H54 (cell line): ENCODE data around the gene RAB43.

Experiments
- DNase-seq: peaks from one replicate; pipeline ENCODE4 v3.0.0; 2011; ENCODE audit warnings: low spot score, mixed read lengths; ENCODE audit not compliant: insufficient read length
- FAIRE-seq: peaks from 3 replicates; lab custom pipeline; 2011; peaks lifted over from hg19 to GRCh38; lab: Jason Lieb, UNC
- POLR2A ChIP-seq: IDR thresholded peaks from 2 replicates; pipeline ENCODE4 v1.6.1; 2011; ENCODE audit warnings: low read depth, mild to moderate bottlenecking, low read length

RAB43 gene

GRCh38 chr3:129131465-129132088 is 10.0 kb upstream of the RAB43 start:
- no peak for TF ChIP-seq POLR2A
- DNase-seq (no peak), FAIRE-seq (no peak)

- no peak for TF ChIP-seq POLR2A
- DNase-seq = no peak
- FAIRE-seq = no peak
These were observed 8.7 kb upstream of the RAB43 start for GRCh38 chr3:129130291-129130813.

GRCh38 chr3:129128357-129129155 is 7.0 kb upstream of the RAB43 start:
- FAIRE-seq = no peak
- TF ChIP-seq POLR2A = no peak

GRCh38 chr3:129126726-129127280 is 5.2 kb upstream of the RAB43 start:
- no peak for DNase-seq
- FAIRE-seq = no peak
- TF ChIP-seq POLR2A = no peak

More at GRCh38 chr3:129128357-129129155, 7.0 kb upstream of the RAB43 start:
- no peak for DNase-seq

GRCh38 chr3:129123314-129124060 is 1.9 kb upstream of the RAB43 start:
- DNase-seq (no peak), FAIRE-seq (no peak)
- TF ChIP-seq POLR2A = no peak

GRCh38 chr3:129122412-129123011 is 908 bp upstream of the RAB43 start:
- DNase-seq = no peak
- no peak for FAIRE-seq
- TF ChIP-seq POLR2A = no peak

- TF ChIP-seq POLR2A = no peak; the same call in 1 of the 2 replicates
- DNase-seq (no peak), FAIRE-seq (no peak)
These were observed 400 bp downstream of the RAB43 start for GRCh38 chr3:129121016-129121791.

- peak; percentile 52 for TF ChIP-seq POLR2A
- peak; percentile 72 for FAIRE-seq
- peak; percentile 99 for DNase-seq
These were observed 1.2 kb downstream of the RAB43 start for GRCh38 chr3:129120254-129121004.

GRCh38 chr3:129119365-129120100 is 2.1 kb downstream of the RAB43 start:
- no peak for TF ChIP-seq POLR2A
- DNase-seq = no peak
- FAIRE-seq = no peak

- no peak for DNase-seq
- TF ChIP-seq POLR2A = no peak
- no peak for FAIRE-seq
These were observed 2.9 kb downstream of the RAB43 start for GRCh38 chr3:129118745-129119144.

- no peak for FAIRE-seq
- no peak for DNase-seq
- TF ChIP-seq POLR2A = no peak
These were observed 4.5 kb downstream of the RAB43 start for GRCh38 chr3:129117134-129117533.
